ENCODE measurements around the gene SSBP4. TPM values are rescaled to one million over a fixed set of nuclear protein-coding genes. Genes with fewer than 3 reads are reported as not detected.

SSBP4 gene
- total and polyA plus RNA-seq, 5 experiments from 2014 or later, result 41.3 to 78.8 (median 48.1) TPM

DNA sequence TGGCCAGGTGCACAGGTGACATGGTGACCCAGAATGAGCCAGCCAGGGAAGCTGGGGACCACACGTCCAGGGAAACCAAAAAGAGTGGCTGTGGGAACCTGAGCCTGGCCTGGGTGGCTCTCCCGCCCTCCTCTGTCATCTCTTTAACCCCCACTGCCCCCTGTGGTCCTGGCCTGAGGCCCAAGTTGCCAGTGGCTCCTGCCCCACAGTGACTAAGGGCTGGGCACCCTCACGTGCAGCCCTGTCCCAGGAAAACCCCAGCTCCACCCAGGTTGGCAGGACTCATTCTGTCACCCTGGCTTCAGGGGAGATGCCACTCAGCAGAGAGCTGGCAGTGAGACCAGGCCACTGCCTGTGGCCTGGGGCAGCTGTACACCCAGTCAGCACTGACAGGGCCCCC, 49.3 kb downstream of the SSBP4 start:
- H3K27ac Mint-ChIP-seq, result peak overlapping the region in 1 of 10 donors; percentile 86
- no peak for ATAC-seq

DNA sequence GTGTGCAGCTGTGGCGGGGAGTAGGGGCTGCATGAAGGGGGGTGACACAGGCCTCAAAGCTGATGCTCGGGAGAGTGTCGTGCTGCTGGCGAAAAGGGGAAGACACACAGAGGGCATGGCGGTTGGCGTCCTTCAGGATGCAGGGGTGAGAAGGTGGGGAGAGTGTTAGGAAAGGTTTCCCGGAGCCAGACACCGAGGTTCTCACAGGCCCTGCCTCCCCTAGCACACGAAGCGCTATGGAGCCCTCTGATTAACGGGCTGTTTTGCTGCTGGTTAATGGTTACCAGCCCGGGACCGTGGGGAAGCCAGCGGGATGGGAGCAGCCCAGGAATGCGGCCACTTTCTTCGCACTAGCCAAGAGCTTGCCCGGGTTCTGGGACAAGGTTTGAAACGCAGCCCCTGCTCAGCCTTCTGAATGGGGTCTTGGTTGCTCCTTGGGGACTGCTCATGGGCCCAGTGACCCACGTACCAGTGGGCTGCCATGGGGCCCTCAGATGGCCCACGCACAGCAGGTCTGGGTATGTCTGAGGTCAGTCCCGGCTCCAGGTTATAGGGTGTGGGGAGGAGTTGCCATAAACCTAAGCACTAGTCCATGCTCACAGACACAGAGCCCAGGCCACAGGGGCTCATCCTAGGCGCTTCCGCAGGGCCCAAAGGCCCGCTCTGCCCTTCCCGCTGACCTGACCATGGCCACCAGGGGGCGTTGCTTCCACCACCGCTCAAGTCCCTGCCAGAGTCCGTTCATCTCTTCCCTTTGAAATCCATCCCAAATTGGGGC, 50.1 kb downstream of the SSBP4 start:
- Mint-ChIP-seq H3K27me3 (no peaks in the 10 kb centered on the region), H3K36me3 (peaks cover 0 to 32% (median 2%) of the 10 kb centered on the region in 3 donors), H3K27ac (peak overlapping the region in 3 of 10 donors; percentile 6 to 86 (median 11)), H3K4me3 (no peak overlapping the region), H3K4me1 (peaks cover 13 to 40% (median 18%) of the 10 kb centered on the region in 4 donors), H3K9me3 (no peaks in the 10 kb centered on the region)
- ATAC-seq, result peak; percentile 68 to 74
- DNase-seq, result peak; percentile 20 to 77 (median 54)
- POLR2A ChIA-PET, result interaction anchor here (0.9 to 1.2 kb wide), 3 partner anchors 43 to 73 kb away, joined by 3 to 4 read pairs (median 3); partner anchors contain the start of gene ELL

More for the DNA sequence above, 49.3 kb downstream of the SSBP4 start:
- no peak for DNase-seq
- no peaks in the 10 kb centered on the region for H3K9me3 Mint-ChIP-seq
- POLR2A ChIA-PET, result interaction anchor here (0.9 to 1.2 kb wide), 2 partner anchors 44 to 53 kb away, joined by 3 to 4 read pairs; partner anchors contain the start of gene ELL
- peaks cover 13 to 32% (median 15%) of the 10 kb centered on the region in 4 donors for H3K4me1 Mint-ChIP-seq
- H3K27me3 Mint-ChIP-seq, result no peaks in the 10 kb centered on the region
- H3K36me3 Mint-ChIP-seq, result peaks cover 0 to 34% (median 2%) of the 10 kb centered on the region in 3 donors
- H3K4me3 Mint-ChIP-seq, result no peak overlapping the region

DNA sequence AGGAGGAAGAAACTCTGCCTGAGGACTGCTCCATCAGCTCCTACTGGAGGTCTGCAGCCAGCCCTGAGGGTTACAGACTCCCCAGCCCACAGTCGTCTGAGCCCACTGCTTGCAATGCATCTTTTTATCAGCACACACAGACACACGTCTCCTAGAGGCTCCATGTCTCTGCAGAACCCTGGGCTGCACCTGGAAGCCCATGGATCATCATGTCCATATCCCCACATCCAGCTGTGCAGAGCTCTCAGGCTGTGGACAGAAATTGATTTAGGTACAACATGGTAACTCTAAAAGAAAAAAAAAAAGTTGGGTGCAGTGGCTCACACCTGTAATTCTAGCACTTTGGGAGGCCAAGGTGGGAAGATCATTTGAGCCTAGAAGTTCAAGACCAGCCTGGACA, 51.6 kb downstream of the SSBP4 start:
- peaks cover 0 to 22% (median 0%) of the 10 kb centered on the region in 3 donors for H3K36me3 Mint-ChIP-seq
- POLR2A ChIA-PET, result interaction anchor here (0.7 kb wide), 1 partner anchor 472 kb away, joined by 3 read pairs; no protein-coding TSS in a partner anchor
- H3K9me3 Mint-ChIP-seq, result no peaks in the 10 kb centered on the region
- DNase-seq (no peak), ATAC-seq (no peak)
- H3K4me3 Mint-ChIP-seq, result no peak overlapping the region
- H3K27ac Mint-ChIP-seq, result peak overlapping the region in 2 of 10 donors; percentile 39 to 58
- H3K4me1 Mint-ChIP-seq, result peaks cover 19 to 45% (median 30%) of the 10 kb centered on the region in 4 donors
- H3K27me3 Mint-ChIP-seq, result no peaks in the 10 kb centered on the region

DNA sequence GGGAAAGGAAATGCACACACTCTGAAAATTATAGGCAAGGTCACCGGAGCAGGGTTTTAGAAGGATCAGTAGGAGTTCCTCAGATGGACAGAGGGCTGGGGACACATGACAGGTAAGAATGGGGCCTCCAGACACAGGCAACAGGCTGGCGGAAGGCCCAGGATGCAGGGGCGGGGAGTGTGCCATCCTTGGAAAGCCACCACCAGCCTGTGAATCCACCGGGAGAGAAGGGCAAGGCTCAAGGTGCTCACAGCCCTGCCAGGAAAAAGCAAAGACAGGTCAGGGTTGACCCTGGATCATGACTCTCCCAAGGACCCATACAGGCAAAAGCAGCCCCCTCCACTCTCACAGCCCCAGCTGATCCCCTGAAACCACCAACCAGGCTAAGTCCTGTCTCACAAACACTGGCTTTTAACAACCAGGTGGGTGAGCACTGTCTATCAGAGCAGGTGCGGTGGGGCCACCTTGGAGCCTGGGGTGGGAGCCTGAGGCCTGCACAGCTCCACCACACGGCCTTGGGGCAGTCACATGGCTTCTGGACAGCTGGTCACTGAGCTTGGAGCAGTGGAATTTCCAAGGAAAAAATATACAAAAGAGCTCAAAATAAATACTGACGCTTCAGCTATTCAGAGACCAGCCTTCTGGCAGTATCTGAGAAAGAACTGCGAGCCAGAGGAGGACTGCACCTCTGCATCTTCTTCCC, 54.0 kb downstream of the SSBP4 start:
- no peak overlapping the region for H3K4me3 Mint-ChIP-seq

DNA sequence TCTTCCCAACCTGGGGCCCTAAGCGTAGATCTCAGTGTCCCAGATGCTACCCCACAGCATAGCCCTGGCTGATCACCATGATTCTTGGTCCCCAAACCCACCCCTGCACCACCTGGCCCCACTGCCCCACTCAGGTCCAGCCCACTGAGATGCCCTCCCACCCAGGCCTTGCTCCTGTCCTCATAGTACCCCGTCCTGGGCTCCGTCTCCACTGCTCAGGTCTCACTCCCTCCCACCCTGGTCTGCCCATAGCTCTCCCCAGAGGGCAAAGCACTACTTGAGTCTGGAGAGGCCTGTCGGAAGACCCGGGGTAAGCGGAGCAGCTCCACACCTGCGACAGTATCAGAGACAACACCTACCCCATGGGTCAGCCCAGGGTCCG, 54.5 kb downstream of the SSBP4 start:
- ATAC-seq (no peak), DNase-seq (no peak)
- Mint-ChIP-seq H3K36me3 (peaks cover 0 to 22% (median 0%) of the 10 kb centered on the region in 3 donors), H3K9me3 (no peaks in the 10 kb centered on the region), H3K27me3 (no peaks in the 10 kb centered on the region), H3K4me1 (peaks cover 28 to 60% (median 49%) of the 10 kb centered on the region in 4 donors), H3K27ac (peak overlapping the region in 3 of 10 donors; percentile 27 to 80 (median 44)), H3K4me3 (no peak overlapping the region)
- POLR2A ChIA-PET, result no interaction called here

More for the DNA sequence above, 54.0 kb downstream of the SSBP4 start:
- POLR2A ChIA-PET, result no interaction called here
- peaks cover 28 to 57% (median 47%) of the 10 kb centered on the region in 4 donors for H3K4me1 Mint-ChIP-seq
- DNase-seq (no peak), ATAC-seq (no peak)
- peaks cover 0 to 22% (median 0%) of the 10 kb centered on the region in 3 donors for H3K36me3 Mint-ChIP-seq
- no peaks in the 10 kb centered on the region for H3K27me3 Mint-ChIP-seq
- H3K27ac Mint-ChIP-seq, result peak overlapping the region in 6 of 10 donors; percentile 8 to 80 (median 51)
- H3K9me3 Mint-ChIP-seq, result no peaks in the 10 kb centered on the region

DNA sequence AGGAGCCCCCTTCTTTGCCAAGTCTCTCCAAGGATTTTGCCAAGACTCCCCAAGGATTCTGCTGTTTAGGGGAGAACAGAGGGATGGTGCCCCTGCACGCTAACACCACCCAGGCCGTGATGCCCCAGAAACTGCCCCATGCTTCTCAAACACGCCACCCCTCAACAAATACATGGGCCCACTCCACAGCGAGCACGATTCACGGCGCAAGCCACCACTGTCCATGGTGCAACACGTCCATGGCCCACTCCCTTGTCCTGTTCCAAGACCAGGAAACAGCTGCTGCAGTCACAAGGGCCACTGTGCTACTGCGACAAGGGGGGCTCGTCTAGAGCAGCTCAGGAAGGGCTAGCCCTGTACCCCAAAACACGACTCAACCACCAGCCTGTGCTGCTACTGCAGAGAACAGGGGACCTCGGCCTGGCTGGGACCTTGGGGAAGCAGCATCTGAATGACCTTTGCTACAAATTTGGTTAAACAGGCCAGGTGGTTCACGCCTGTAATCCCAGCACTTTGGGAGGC, 55.2 kb downstream of the SSBP4 start:
- Mint-ChIP-seq H3K4me1 (peaks cover 30 to 67% (median 56%) of the 10 kb centered on the region in 4 donors), H3K4me3 (peak overlapping the region in 1 of 10 donors; percentile 83), H3K9me3 (no peaks in the 10 kb centered on the region), H3K27ac (peak overlapping the region in 6 of 10 donors; percentile 14 to 97 (median 62)), H3K27me3 (no peaks in the 10 kb centered on the region), H3K36me3 (peaks cover 0 to 22% (median 0%) of the 10 kb centered on the region in 3 donors)
- DNase-seq, result no peak
- POLR2A ChIA-PET, result interaction anchor here (1.0 kb wide), 1 partner anchor 19 kb away, joined by 3 read pairs; no protein-coding TSS in a partner anchor
- ATAC-seq, result no peak

DNA sequence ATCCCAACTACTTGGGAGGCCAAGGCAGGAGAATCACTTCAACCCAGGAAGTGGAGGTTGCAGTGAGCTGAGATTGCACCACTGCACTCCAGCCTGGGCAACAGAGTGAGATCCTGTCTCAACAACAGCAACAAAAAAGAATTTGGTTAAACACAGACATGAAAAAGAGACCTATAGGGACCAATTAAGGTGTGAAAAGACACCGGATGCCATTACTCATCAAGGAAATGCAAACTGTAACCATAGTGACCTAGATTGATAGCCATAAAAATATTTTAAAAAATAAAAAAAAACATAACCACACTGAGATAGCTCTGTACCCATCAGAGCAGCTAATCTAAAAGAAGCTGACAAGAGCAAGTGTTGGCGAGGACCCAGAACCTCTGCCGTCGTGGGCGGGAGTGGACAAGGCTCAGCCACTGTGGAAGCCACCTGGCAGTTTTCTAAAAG, 55.8 kb downstream of the SSBP4 start:
- Mint-ChIP-seq H3K36me3 (peaks cover 0 to 22% (median 0%) of the 10 kb centered on the region in 3 donors), H3K9me3 (no peaks in the 10 kb centered on the region), H3K4me3 (peak overlapping the region in 3 of 10 donors; percentile 1 to 83 (median 16)), H3K4me1 (peaks cover 32 to 70% (median 60%) of the 10 kb centered on the region in 4 donors), H3K27ac (peak overlapping the region in 8 of 10 donors; percentile 38 to 97 (median 64)), H3K27me3 (no peaks in the 10 kb centered on the region)
- POLR2A ChIA-PET, result interaction anchor here (1.0 kb wide), 1 partner anchor 18 kb away, joined by 3 read pairs; no protein-coding TSS in a partner anchor
- ATAC-seq (peak; percentile 26 to 60), DNase-seq (peak in 1 of 10 donors; percentile 38)

DNA sequence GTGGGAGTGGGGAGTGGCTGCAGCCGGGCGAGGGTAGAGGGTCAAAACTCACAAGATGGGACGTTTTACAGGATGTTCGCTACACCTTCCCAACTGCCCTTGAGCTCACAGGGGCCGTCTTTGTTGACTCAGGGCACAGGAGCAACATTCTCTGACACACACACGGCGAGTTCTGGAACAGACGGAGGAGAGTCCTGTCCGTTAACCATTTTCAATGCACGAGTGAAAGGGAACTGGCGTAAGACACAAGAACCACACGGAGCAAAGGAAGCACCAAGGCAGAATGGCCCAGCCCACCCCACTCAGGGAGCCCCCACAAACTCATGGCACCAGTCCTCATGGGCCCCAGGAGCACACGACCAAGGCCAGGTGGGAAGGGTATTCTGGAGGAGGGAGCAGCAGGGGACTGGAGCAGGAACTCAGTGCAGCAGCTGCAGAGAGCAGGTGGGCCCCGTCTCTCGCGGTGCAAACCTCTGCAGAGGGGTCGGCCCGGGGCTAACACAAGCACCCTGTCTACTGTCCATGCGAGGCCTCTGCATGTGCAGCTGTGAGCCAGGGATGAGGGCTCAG, 56.6 kb downstream of the SSBP4 start:
- POLR2A ChIA-PET, result no interaction called here

DNA sequence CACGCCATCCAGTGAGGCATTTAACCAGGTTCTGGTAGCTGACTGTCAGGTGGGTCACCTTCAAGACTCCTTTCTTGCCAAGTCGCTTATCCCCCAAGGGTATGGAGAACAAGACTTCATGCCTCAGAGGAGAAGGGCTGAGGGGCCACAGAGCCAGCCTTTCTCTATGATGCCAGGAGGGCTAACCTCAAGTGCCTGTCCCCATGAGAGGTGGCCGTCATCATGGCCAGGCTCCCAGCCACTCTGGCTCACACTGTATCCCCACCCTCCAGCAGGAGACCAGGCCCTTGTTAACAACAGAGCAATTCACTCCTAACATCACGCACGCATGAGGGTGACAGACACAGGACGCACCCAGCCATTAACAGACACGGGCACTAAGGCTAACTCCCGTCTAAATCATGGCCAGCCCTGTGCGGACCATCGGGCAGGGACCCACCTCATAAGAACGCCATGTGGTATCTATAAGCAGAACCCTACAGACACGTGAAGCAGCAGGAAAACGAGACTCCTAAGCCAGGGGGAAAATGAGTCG, 57.4 kb downstream of the SSBP4 start:
- no peak for ATAC-seq
- peaks cover 0 to 13% (median 0%) of the 10 kb centered on the region in 3 donors for H3K36me3 Mint-ChIP-seq
- POLR2A ChIA-PET, result no interaction called here
- DNase-seq, result no peak
- peak overlapping the region in 7 of 10 donors; percentile 45 to 94 (median 71) for H3K27ac Mint-ChIP-seq
- peaks cover 36 to 80% (median 73%) of the 10 kb centered on the region in 4 donors for H3K4me1 Mint-ChIP-seq
- H3K9me3 Mint-ChIP-seq, result no peaks in the 10 kb centered on the region
- H3K27me3 Mint-ChIP-seq, result no peaks in the 10 kb centered on the region
- H3K4me3 Mint-ChIP-seq, result peak overlapping the region in 3 of 10 donors; percentile 15 to 43 (median 33)

More for the DNA sequence above, 56.6 kb downstream of the SSBP4 start:
- Mint-ChIP-seq H3K9me3 (no peaks in the 10 kb centered on the region), H3K4me3 (peak overlapping the region in 1 of 10 donors; percentile 83), H3K27me3 (no peaks in the 10 kb centered on the region), H3K36me3 (peaks cover 0 to 19% (median 0%) of the 10 kb centered on the region in 3 donors), H3K27ac (peak overlapping the region in 6 of 10 donors; percentile 47 to 97 (median 73)), H3K4me1 (peaks cover 34 to 75% (median 66%) of the 10 kb centered on the region in 4 donors)
- ATAC-seq, result no peak
- DNase-seq, result no peak

DNA sequence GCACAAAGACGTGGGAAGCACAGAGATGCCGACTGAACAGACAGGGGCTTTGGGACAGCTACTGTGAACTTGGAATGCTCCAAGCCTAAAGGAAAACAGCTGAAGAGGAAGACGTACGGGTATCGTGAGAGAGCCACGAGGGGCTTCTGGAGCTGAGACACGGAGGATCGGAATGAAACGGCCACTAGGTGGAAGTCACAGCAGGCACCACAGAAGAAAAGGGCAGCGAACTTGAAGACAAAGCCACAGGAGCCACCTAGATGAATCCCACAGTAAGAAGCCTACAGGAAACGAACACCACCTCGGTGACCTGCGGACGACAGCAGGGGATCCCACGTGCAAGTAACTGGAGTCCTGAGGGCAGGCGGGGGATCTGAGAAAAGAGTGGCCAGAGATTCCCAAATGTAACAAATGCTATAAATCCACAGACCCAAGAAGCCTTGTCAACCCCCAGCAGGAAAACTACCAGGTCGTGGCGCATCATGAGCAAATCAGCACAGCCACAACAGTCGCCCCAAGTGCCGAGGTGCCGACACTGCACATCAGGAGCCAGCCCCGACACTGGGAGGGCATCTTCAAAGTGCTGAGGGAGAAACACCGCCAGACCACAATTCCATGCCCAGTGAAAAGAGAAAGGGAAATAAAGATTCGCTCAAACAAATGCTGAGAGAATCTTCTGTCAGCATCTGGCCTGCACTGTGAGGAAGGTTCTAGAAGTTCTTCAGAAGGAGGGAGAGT, 58.0 kb downstream of the SSBP4 start:
- H3K27me3 Mint-ChIP-seq, result no peaks in the 10 kb centered on the region
- POLR2A ChIA-PET, result no interaction called here

DNA sequence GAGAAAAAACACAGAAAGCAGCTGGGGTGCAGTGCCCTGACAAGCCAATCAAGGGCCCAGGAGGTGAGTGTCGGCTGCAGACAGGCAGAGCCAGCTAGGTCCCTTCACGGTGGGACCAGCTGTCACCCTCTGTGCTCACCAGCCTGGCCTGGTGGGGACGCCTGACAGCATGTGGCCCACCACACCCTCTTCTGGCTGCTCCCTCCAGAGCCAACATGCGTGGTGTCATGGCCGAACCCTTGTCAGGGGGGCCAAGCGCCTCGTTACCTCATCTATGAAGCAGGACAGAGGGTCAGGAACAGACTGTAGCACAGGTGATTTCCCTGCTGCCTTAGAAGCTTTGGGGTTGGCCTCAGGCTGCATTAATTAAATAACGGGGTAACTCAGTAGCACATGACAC, 58.8 kb downstream of the SSBP4 start:
- Mint-ChIP-seq H3K27ac (peak overlapping the region in 8 of 10 donors; percentile 24 to 94 (median 85)), H3K27me3 (no peaks in the 10 kb centered on the region), H3K4me1 (peaks cover 36 to 87% (median 76%) of the 10 kb centered on the region in 4 donors), H3K36me3 (peaks cover 0 to under 1% (median 0%) of the 10 kb centered on the region in 3 donors), H3K4me3 (peak overlapping the region in 3 of 10 donors; percentile 2 to 33 (median 30)), H3K9me3 (no peaks in the 10 kb centered on the region)
- DNase-seq (no peak), ATAC-seq (no peak)
- POLR2A ChIA-PET, result interaction anchor here (0.9 kb wide), 1 partner anchor 17 kb away, joined by 4 read pairs; no protein-coding TSS in a partner anchor

More for the DNA sequence above, 58.0 kb downstream of the SSBP4 start:
- Mint-ChIP-seq H3K9me3 (no peaks in the 10 kb centered on the region), H3K4me1 (peaks cover 36 to 81% (median 74%) of the 10 kb centered on the region in 4 donors), H3K27ac (peak overlapping the region in 9 of 10 donors; percentile 19 to 94 (median 83)), H3K36me3 (peaks cover 0 to 7% (median 0%) of the 10 kb centered on the region in 3 donors), H3K4me3 (peak overlapping the region in 5 of 10 donors; percentile 15 to 43 (median 33))
- no peak for DNase-seq
- ATAC-seq, result no peak
